ENCODE measurements around the gene ASGR2.
"Not testable (repeated sequence)": the region's sequence is repeated elsewhere in the genome, so short reads cannot be mapped to it uniquely, and the experiment has no call there.

ASGR2 gene

GRCh38 chr17:7131423-7131791 is 16.8 kb upstream of the ASGR2 start:
- TF ChIP-seq CTCF (conservative IDR thresholded peaks at IDR 0.05) = no peak
- no peak overlapping the region for H3K27ac ChIP-seq

GRCh38 chr17:7130621-7131422 is 16.2 kb upstream of the ASGR2 start:
- TF ChIP-seq CTCF (conservative IDR thresholded peaks at IDR 0.05) = no peak
- H3K27ac ChIP-seq = no peak overlapping the region

GRCh38 chr17:7129311-7129710 is 14.7 kb upstream of the ASGR2 start:
- no peak overlapping the region for H3K27ac ChIP-seq
- TF ChIP-seq CTCF (conservative IDR thresholded peaks at IDR 0.05) = no peak

- no peak for TF ChIP-seq CTCF (conservative IDR thresholded peaks at IDR 0.05)
- H3K27ac ChIP-seq = no peak overlapping the region
Observed at GRCh38 chr17:7128160-7128559, 13.5 kb upstream of the ASGR2 start.

- H3K27ac ChIP-seq = not testable (repeated sequence)
Observed at GRCh38 chr17:7127501-7127900, 12.9 kb upstream of the ASGR2 start.

- not testable (repeated sequence) for H3K27ac ChIP-seq
Observed at GRCh38 chr17:7126386-7126785, 11.8 kb upstream of the ASGR2 start.

- H3K27ac ChIP-seq = no peak overlapping the region
- no peak for TF ChIP-seq CTCF (conservative IDR thresholded peaks at IDR 0.05)
Observed at GRCh38 chr17:7124923-7125322, 10.3 kb upstream of the ASGR2 start.

GRCh38 chr17:7123844-7124243 is 9.2 kb upstream of the ASGR2 start:
- TF ChIP-seq CTCF (conservative IDR thresholded peaks at IDR 0.05) = no peak

GRCh38 chr17:7122381-7122780 is 7.8 kb upstream of the ASGR2 start:
- TF ChIP-seq CTCF (conservative IDR thresholded peaks at IDR 0.05) = no peak
- no peak overlapping the region for H3K27ac ChIP-seq

More at GRCh38 chr17:7123844-7124243, 9.2 kb upstream of the ASGR2 start:
- no peak overlapping the region for H3K27ac ChIP-seq

- H3K27ac ChIP-seq = not testable (repeated sequence)
Observed at GRCh38 chr17:7120635-7121034, 6.0 kb upstream of the ASGR2 start.
